GM19043 (cell line): ENCODE data around the gene FAM174C.

Experiments
- ATAC-seq: cut with Tn5 transposase; IDR thresholded peaks from one replicate; pipeline ENCODE4 v1.9.1; 2021; ENCODE audit warnings: low read depth; ENCODE audit not compliant: unreplicated experiment

Gene FAM174C

DNA sequence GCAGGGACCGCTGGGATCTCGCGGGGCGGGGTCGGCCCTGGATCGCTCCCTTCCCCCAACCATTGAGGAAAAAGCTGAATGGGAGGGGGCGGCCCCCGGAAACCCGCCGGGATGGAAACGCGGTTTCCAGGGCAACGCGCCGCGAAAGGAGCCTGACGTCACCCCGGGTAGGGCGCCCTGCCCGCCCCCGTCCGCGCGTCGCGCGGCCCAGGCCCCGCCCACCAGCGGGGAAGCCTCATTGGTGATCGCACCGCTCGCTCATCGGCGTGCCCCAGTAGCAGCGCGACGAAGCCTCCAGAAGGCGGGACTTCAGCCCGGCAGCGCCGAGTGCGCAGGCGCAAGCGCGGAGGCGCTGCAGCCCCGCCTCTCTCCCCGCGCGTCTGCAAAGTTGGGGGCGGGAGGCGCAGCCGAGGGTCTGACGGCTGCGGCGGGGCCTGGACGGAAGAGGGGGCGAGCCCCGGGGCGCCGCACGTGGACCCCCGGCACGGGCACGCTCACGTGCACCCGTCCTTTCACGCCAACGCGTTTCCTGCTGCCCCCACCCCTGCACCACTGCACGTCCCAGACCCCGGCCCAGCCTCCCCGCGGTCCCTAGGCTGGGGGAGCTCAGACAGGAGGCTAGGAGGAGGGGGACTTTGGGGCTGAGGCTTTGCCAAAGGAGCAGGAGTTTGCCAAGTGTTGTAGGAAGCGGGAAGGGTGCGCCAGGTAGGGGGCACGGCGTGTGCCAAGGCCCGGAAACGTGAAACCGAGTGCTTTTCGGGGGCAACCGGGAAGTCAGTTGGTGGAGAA, 14.4 kb upstream of the FAM174C start:
- peak; percentile 48 for ATAC-seq

DNA sequence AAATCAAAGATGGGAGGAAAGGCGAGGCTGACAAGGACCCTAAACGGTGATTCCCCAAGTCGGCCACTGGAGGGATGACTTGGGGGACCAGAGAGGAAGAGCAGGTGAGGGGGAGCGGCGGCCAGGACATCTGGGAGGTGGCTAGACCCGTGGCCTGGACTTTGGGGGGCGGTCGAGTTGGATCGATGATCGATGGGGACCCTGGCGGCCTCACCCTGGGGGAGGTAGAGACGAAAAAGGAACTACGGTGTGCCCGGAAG, 13.9 kb upstream of the FAM174C start:
- no peak for ATAC-seq

DNA sequence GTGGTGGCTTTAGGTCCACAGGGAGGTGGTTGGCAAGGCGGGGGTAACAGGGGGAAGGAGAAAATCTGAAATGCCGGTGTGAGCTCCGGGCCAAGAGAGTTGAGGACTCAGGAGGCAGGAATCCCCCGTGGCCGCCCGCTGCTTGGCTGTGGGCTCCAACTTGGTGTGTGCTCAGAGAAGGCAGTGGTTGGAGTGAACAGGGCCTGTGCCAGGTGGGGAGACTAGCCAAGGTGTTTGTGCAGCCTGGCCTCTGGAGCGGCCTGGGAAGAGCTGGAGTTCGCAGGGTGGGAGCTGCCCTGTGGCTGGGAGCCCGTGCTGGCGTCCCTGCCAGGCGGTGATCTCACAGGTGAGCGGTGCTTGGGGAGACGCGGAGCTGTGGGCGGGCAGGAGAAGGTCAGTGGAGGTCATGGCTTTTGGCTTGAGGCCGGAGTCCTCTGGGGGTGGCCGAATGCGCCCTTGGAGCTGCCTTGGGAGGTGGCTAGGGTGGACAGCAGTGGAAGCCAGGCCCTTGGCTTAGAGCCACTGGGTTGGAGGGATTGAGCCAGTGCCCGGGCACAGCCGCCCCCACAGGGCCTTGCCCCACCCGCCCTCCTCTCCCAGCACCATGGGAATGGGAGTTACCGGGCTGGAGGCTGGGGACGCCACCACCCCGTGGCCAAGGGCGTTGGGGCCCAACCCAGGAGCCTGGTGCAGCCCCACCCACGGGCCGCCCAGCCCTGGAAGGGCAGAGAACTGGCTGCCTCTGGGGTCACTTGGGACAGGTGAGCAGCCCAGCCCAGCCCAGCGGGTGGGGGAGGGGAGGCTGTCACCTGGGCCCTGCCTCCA, 13.3 kb upstream of the FAM174C start:
- no peak for ATAC-seq

DNA sequence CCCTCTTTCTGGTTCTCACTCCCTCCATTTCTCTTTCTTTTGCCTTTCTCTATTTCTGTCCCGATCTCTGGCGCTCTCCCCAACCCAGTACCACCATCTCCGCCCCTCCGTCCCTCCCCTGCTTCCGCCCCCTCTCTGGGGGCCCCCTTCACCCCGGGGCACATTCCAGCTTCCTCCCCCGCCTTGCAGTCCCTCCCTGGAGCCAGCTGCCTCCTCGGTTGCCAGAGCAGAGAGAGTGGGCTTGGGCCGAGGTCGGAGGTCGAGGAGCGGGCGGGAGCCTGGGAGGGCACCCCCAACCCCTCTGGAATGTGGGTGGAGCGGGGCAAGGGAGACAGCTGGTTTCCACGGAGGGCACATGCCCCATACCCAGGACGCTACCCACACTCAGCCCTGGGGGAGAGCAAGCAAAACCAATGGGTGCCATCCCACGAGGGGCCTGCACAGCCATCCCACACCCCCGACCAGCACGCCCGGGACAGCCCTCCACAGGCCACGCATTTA, 12.7 kb upstream of the FAM174C start:
- ATAC-seq, result no peak

DNA sequence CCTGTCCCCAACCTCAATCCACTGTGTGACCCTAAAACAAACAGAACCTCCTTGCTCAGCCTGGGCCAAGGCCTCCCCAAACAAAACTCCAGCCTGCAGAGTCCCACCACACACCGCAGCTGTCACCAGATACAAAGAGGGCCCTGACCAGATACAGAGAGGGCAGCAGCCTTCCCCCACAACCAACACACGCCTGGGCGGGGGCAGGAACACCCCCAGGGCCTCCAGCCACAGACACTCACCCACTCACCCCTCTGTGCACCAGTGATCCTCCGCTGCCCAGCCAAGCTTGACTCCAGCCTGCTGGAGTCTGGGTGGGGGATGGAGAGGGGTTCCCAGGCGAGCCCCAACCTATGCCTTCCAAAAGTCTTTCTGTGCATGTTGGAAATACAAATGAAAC, 12.1 kb upstream of the FAM174C start:
- ATAC-seq, result no peak

DNA sequence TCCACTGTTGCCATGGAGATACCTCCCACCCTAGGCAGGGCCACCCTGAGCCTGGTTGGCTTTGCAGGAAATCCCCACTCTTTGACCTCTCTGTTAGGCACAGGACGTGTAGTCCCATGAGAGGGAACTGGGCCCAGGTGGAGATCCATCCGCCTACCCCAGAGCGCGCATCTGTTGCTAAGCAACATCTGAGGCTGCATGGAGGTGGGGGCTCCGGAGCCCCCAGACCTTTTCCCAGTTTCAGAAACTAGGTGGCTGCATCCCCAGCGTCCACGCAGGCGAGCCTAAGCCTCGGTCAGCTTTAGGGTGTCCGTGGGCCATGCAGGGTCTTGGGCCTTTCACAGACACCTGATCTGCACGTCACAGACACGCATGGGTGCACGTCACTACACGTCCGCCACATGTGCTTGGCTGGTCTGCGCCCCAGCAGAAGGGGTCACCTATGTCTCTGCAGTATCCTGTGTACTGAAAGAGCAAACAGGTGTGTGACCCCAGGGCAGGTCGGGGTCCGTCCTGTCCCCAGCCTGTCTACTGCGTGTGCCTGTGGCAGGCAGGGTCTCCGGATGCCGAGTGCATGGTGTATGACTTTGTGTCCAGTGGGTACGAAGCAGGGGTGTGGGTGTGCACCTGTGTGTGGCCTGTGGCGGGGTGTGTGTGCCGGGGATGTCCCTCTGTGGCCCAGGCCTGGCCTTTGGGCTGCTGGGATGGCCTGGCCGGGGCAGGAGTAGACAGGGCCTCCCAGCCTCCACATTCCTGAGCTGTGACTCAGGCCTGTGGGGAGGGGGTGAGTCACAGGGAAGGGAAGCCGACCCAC, 10.3 kb upstream of the FAM174C start:
- no peak for ATAC-seq

DNA sequence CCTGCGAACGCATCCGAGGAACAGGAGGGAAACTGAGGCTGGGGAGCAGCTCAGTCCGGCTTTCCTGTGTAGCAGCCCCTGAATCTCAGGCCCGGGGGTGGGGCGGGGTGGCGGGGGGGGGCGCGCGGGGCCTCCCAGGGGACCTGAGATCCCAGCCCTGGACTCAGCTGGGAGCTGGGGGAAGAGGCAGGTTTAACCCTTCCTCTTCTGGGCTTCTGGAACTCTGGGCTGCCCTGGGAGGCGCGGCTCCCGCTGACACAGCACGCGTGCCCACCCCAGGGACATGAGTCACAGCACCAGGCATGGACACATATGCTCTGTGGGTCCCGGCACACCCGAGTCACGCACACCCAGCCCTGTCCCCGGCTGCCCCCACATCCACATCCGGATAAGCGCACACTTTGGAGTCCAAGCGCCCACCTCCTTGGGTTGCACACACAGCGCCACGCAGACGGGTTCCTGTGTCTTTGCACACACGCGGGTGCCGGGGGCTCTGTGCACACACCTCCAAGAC, 9.7 kb upstream of the FAM174C start:
- ATAC-seq, result no peak

DNA sequence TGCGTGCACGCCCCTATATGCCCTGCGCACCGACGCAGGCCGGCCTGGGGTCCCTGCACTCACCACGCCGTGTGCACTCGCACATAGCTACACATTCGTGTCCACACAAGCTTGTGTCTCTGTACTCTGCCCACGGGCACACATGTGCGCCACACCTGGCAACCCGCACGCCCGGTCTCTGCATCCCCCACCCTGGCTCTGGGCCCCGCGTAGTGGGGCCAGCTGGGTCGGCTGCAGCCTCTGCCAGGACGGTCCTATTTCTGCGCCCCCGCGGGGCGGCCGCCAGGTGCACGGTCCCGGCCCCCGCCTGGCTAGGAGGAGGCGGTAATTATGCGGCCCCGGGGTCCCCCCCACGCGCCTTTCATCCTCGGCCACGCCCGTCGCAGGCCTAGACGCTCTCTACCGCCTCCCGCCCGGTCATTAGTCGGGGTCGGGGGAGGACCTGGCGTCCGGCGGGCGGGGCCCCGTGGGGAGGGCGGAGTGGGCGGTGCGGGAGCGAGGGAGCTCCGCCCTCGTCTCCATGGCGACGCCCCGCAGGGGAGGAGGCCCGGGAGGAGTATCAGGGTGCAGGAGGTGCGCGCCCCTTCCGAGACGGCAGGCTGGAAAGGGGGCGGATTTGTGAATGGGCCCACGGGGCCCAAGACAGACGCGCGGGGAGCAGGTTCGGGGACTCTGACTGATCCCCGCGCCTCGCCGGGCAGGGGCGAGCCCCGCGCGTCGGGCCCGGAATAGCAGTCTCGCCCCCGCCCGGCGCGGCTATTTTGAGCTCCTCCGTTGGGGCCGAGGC, 9.0 kb upstream of the FAM174C start:
- no peak for ATAC-seq

DNA sequence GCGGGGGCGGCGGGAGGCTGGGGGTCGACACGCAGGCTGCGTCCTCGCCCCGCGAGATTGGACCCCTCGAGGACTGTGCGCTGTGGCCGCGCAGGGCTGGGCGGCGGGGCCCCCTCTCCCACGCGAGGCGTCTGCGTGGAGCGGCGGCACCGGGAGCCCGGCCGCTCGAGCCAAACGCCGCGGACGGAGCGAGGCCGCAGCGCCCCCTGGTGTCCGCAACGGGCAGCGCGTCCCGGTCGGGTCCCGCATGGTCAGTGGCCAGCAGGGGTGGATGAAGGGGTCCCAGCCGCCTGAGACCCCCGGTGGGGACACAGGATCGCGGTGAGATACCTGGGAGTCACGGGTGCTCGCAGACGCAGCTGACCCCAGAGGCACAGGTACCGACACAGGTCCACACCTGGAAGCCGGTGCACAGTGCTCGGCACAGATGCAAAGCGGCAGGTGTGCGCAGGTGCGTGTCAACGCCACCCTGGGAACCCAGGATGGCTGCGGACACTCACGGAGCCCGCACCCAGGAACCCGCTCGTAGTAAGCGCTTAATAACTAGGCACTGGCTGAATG, 8.3 kb upstream of the FAM174C start:
- ATAC-seq, result no peak

DNA sequence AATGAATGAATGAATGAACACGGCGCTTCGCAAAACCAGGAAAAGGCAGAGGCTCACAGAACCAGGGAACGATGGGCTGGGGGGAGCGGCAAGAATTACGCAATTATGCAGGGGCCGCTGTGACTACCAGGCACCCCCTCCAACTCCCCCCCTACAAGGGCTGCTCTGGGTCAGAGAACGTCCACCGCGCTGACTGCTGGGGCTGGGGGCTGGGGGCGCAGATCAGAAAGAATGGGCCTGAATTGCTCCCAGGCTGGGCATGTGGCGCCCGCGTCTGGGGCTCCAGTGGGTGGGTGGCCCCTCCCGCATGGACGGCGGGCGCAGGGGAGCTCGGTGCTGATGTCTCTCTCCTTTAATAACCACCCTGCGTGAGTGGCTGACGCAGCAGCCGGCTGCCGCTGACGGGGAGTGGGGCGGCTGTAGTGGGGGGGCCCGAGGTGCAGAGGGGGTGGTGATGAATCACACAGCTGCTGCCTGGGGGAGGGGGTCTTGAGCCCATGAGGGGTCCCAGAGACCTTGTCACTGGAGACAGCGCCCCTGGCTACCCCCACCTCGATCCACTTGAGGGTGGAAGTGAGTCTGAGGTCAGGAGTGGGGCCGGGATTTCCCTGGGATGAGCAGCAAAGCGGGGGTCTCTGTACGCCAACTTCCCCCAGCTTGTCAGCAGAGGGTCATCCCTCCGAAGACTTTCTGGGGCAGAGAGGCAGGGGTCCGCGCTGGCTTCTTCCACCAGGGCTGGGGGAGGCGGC, 7.7 kb upstream of the FAM174C start:
- ATAC-seq, result no peak

DNA sequence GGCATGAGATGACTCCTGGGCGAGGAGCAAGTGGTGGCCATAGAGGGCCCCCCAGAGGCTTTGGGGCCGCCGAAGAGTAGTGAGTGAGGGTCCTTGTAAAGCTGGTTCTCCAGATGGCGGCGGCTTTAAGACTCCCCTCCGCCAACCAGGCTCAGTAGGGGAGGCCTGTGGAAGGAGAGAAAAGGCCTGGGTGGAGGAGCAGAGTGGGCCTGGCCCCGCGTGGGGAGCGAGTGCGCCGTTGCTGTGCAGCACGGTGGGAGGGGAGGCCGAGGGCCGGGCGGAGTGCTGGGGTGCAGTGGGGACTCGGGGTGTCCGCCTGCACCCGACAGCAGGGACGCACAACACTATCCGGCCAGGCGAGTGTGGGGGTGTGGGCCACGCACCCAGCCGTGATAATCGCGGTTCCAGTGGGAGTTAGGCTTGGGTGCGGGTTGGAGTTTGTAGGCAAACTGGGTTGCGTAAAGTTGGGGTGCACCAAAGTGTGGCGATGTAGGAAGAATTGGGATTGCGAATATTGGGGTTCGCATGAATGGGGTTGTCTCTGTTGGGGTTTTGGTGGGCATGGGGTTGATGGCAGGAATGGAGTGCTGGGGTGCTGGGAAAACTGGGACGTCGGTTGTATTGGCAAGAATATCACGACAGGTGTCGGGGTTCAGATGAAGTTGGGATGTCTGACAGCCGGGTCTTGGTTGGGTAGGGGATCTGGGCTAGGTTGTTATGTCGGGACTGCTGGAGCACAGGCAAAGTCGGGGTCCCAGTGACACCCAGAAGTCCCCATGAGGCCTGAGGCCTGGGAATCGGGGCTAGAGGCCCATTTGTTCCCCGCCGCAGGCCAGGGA, 6.9 kb upstream of the FAM174C start:
- ATAC-seq, result no peak

DNA sequence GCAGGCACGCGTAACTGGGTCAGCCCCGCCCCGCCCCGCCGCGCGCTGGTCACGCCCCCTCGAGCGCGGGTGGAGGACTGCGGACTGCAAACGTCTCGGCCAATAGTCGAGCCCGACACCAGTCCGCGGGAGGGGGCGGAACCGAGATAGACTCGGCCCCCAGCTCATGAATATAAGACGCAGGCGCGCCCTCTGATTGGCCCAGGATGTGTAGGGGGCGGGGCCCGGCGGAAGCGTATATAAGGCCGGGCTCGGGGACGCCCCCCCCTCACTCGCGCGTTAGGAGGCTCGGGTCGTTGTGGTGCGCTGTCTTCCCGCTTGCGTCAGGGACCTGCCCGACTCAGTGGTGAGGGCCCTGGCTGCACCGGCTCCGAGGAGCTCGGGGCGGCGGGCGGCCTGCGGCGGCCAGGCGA, 6.3 kb upstream of the FAM174C start, which contains the start of gene CIRBP:
CIRBP (plus strand) TSS at position 268 of the 413 bp plus-strand sequence. CDS start 1,602 bp downstream, outside the sequence.
- peak; percentile 43 for ATAC-seq

DNA sequence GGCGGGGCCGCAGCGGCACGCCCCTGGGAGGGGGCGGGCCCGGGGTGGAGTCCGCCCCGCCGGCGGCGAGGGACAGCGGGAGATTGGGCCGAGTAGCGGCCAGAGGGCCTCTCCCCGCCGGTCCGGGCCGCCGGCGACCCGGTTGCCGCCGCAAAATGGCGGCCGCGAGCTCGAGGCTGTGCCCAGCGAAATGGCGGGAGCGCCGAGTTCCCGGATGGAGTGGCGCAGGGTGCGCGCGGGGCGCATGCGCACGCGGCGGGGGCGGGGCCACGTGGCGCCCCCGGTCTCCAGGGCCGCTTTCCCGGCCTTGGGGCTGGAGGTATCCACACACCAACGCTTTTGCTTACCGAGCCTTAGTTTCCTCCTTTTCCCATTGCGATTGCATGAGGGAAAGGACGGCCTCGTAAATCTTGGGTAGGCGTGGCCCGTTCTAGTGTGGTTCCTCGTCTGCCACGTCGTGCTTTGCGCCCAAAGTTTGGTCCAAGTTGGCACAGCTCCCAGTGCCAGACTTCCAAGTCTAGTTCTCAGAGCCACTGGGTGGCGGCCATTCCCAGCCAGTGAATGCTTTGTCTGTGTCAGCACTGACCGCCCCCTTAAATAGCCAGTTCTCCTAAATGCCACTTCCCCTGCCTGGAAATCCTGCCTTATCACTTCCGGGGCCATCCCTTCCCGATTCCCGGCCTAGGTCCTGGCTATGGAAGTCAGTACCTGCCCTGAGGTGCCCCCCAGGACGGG, 5.7 kb upstream of the FAM174C start:
- peak; percentile 27 for ATAC-seq

DNA sequence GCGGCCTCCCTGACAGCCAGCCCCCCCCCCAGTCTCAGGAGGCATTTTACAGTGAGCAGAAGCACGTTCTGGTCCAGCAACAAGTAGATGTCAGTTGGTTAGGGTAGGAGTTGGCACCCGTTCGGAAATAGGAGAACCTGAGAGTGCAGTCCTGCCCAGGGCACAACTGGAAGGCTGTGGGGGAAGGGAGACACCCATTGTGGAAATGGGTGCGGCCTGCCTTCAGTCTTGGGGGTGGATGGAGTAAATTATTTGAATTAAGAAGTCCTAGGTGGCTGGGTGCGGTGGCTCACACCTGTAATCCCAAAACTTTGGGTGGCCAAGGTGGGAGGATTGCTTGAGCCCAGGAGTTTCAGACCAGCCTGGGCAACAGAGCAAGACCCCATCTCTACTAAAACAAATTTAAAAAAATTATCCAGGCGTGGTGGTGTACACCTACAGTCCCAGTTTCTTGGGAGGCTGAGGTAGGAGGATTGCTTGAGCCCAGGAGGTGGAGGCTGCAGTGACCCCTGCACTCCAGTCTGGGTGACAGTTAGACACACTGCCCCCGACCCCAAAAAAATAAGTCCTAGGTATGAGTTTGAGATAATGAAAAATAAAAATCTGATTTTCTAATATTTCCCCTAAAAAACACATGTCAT, 5.0 kb upstream of the FAM174C start:
- ATAC-seq, result no peak

DNA sequence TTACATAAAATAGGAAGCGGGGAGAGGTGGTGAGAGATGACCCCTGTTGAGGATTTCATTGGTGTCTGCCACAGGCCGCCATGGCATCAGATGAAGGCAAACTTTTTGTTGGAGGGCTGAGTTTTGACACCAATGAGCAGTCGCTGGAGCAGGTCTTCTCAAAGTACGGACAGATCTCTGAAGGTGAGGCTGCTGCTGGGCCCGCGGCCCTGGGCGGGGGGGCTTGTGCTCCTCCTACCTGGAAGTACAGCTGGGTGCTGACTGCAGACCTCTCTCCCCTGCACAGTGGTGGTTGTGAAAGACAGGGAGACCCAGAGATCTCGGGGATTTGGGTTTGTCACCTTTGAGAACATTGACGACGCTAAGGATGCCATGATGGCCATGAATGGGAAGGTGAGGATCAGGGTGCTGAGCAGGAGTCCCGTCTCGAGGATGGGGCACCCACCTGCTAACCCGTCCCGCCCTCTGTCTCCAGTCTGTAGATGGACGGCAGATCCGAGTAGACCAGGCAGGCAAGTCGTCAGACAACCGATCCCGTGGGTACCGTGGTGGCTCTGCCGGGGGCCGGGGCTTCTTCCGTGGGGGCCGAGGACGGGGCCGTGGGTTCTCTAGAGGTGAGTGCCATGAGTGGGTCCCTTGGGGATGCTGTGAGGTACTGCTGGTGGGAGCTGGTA, 4.3 kb upstream of the FAM174C start:
- ATAC-seq, result no peak
